ENCODE data around the gene BTNL8. TPM values are rescaled to one million over a fixed set of nuclear protein-coding genes. Genes with fewer than 3 reads are reported as not detected.

BTNL8 gene
- total and polyA plus RNA-seq, 2 donors (not counting 3 experiments of a cell fraction or from before 2014, with no cell fraction given) = not detected

- Histone ChIP-seq H3K4me1 (ENCODE audit: control insufficient read depth, extremely low read depth, insufficient read depth, low read length) (no peaks in the 10 kb centered on the region), H3K4me3 (replicated peaks in 1 of 3; ENCODE audit: insufficient read depth in 1 of 3, low read depth in 1 of 3, low read length in 3 of 3) (no peak overlapping the region), H3K9ac (replicated peaks; ENCODE audit: extremely low read depth, insufficient read depth, low read length) (no peak overlapping the region), H3K27me3 (ENCODE audit: control insufficient read depth in 2 of 2, insufficient read depth in 2 of 2, low read length in 2 of 2) (peaks cover 0 to 3% of the 10 kb centered on the region in 2 experiments), H3K9me3 (replicated peaks; ENCODE audit: control insufficient read depth, insufficient read depth, low read length) (no peaks in the 10 kb centered on the region), H3K9me1 (replicated peaks; ENCODE audit: control insufficient read depth, extremely low read depth, insufficient read depth, low read length) (no peaks in the 10 kb centered on the region), H3K27ac (ENCODE audit: insufficient read depth, low read depth, low read length) (no peak overlapping the region), H4K20me1 (replicated peaks; ENCODE audit: control insufficient read depth, extremely low read depth, insufficient read depth, low read length) (no peaks in the 10 kb centered on the region), H3K4me2 (ENCODE audit: insufficient read depth, low read length) (no peak overlapping the region), H3K79me2 (ENCODE audit: control insufficient read depth, insufficient read depth, low read length) (no peaks in the 10 kb centered on the region), H3K36me3 (ENCODE audit: control insufficient read depth in 2 of 2, extremely low read depth in 1 of 2, insufficient read depth in 2 of 2, low read length in 2 of 2) (no peaks in the 10 kb centered on the region), H2AFZ (ENCODE audit: low read depth, low read length) (no peak overlapping the region)
- POLR2A ChIA-PET = no interaction called here
- dilution Hi-C loops (cut with MboI; ENCODE audit: extremely low pct_ligation_motif_present, low sequenced_read_pairs) = no loop called here
- CTCF ChIA-PET = interaction anchor here (1.3 to 1.9 kb wide), 2 partner anchors 15 to 90 kb away, joined by 3 to 5 read pairs; no protein-coding TSS in a partner anchor
- intact Hi-C loops (cut with micrococcal nuclease) = no loop called here
- FAIRE-seq (no peak), DNase-seq (ENCODE audit: low read depth, low spot score) (no peak)
- TF ChIP-seq MYC (IDR thresholded peaks at IDR 0.05; ENCODE audit: low read depth, low read length) (no peak), POLR2A (IDR thresholded peaks at IDR 0.05; ENCODE audit: low read depth, low read length) (no peak), MAX (IDR thresholded peaks at IDR 0.05; ENCODE audit: insufficient read depth, insufficient read length) (no peak)
- no TSS peak for BruUV-seq (replicated peaks)
Measured at GRCh38 chr5:180874804-180875582, 24.0 kb upstream of the BTNL8 start.

- no peak overlapping the region for H3K9ac ChIP-seq (replicated peaks; ENCODE audit: extremely low read depth, insufficient read depth, low read length)
- no peaks in the 10 kb centered on the region for H3K9me3 ChIP-seq (replicated peaks; ENCODE audit: control insufficient read depth, insufficient read depth, low read length)
- dilution Hi-C loops (cut with MboI; ENCODE audit: extremely low pct_ligation_motif_present, low sequenced_read_pairs) = no loop called here
- no peaks in the 10 kb centered on the region for H3K79me2 ChIP-seq (ENCODE audit: control insufficient read depth, insufficient read depth, low read length)
- no TSS peak for BruUV-seq (replicated peaks)
- no peaks in the 10 kb centered on the region for H3K27me3 ChIP-seq (ENCODE audit: control insufficient read depth in 2 of 2, insufficient read depth in 2 of 2, low read length in 2 of 2)
- no peaks in the 10 kb centered on the region for H4K20me1 ChIP-seq (replicated peaks; ENCODE audit: control insufficient read depth, extremely low read depth, insufficient read depth, low read length)
- no peak overlapping the region for H2AFZ ChIP-seq (ENCODE audit: low read depth, low read length)
- H3K9me1 ChIP-seq (replicated peaks; ENCODE audit: control insufficient read depth, extremely low read depth, insufficient read depth, low read length) = no peaks in the 10 kb centered on the region
- H3K36me3 ChIP-seq (ENCODE audit: control insufficient read depth in 2 of 2, extremely low read depth in 1 of 2, insufficient read depth in 2 of 2, low read length in 2 of 2) = no peaks in the 10 kb centered on the region
- DNase-seq (ENCODE audit: low read depth, low spot score) (no peak), FAIRE-seq (no peak)
- H3K4me1 ChIP-seq (ENCODE audit: control insufficient read depth, extremely low read depth, insufficient read depth, low read length) = no peaks in the 10 kb centered on the region
- H3K4me2 ChIP-seq (ENCODE audit: insufficient read depth, low read length) = no peak overlapping the region
- H3K4me3 ChIP-seq (replicated peaks in 1 of 3; ENCODE audit: insufficient read depth in 1 of 3, low read depth in 1 of 3, low read length in 3 of 3) = no peak overlapping the region
- intact Hi-C loops (cut with micrococcal nuclease) = no loop called here
- H3K27ac ChIP-seq (ENCODE audit: insufficient read depth, low read depth, low read length) = no peak overlapping the region
- no peak for TF ChIP-seq MYC (IDR thresholded peaks at IDR 0.05; ENCODE audit: low read depth, low read length)
- TF ChIP-seq MAX (IDR thresholded peaks at IDR 0.05; ENCODE audit: insufficient read depth, insufficient read length) = no peak
- no peak for TF ChIP-seq CTCF (IDR thresholded peaks at IDR 0.05; ENCODE audit: extremely low read depth in 1 of 2, insufficient read depth in 1 of 2, low read depth in 1 of 2, low read length in 2 of 2)
- no peak for TF ChIP-seq GATA2 (IDR thresholded peaks at IDR 0.05; ENCODE audit: insufficient read depth, insufficient read length, low read depth, low read length)
- no peak for TF ChIP-seq EZH2 (IDR thresholded peaks at IDR 0.05; ENCODE audit: borderline replicate concordance, low read depth, low read length, severe bottlenecking)
- TF ChIP-seq FOS (IDR thresholded peaks at IDR 0.05; ENCODE audit: borderline replicate concordance, insufficient read depth, low read length) = no peak
- TF ChIP-seq POLR2A (IDR thresholded peaks at IDR 0.05; ENCODE audit: low read depth, low read length) = no peak
- TF ChIP-seq JUN (IDR thresholded peaks at IDR 0.05; ENCODE audit: borderline replicate concordance, insufficient read depth, insufficient read length, low read depth) = no peak
- TF ChIP-seq POLR2AphosphoS5 (IDR thresholded peaks at IDR 0.05; ENCODE audit: insufficient read depth, low read depth, low read length) = no peak
- ChIA-PET POLR2A (no interaction called here), CTCF (interaction anchor here (1.9 kb wide), 1 partner anchor 91 kb away, joined by 5 read pairs; no protein-coding TSS in a partner anchor)
Measured at GRCh38 chr5:180875860-180876426, 23.0 kb upstream of the BTNL8 start.
